WI38 (cell line): ENCODE measurements around the gene CELSR1.

Source experiments
- H3K4me3 ChIP-seq: 2 replicates; pipeline ENCODE4 v1.5.1; 2011; ENCODE audit warnings: low read depth, mild to moderate bottlenecking, control low read depth, low read length
- TF ChIP-seq, protein P1 (sequence below): IDR thresholded peaks from 2 replicates; pipeline ENCODE4 v1.5.1; 2012; ENCODE audit warnings: low read depth, mild to moderate bottlenecking, control low read depth, low read length

The CELSR1 gene

GRCh38 chr22:46547883-46548244 lies 10.4 kb upstream of the CELSR1 start:
- TF ChIP-seq, protein P1, sequence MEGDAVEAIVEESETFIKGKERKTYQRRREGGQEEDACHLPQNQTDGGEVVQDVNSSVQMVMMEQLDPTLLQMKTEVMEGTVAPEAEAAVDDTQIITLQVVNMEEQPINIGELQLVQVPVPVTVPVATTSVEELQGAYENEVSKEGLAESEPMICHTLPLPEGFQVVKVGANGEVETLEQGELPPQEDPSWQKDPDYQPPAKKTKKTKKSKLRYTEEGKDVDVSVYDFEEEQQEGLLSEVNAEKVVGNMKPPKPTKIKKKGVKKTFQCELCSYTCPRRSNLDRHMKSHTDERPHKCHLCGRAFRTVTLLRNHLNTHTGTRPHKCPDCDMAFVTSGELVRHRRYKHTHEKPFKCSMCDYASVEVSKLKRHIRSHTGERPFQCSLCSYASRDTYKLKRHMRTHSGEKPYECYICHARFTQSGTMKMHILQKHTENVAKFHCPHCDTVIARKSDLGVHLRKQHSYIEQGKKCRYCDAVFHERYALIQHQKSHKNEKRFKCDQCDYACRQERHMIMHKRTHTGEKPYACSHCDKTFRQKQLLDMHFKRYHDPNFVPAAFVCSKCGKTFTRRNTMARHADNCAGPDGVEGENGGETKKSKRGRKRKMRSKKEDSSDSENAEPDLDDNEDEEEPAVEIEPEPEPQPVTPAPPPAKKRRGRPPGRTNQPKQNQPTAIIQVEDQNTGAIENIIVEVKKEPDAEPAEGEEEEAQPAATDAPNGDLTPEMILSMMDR: no peak
- H3K4me3 ChIP-seq: no peak overlapping the region; the same call in 1 of the 2 replicates

DNA sequence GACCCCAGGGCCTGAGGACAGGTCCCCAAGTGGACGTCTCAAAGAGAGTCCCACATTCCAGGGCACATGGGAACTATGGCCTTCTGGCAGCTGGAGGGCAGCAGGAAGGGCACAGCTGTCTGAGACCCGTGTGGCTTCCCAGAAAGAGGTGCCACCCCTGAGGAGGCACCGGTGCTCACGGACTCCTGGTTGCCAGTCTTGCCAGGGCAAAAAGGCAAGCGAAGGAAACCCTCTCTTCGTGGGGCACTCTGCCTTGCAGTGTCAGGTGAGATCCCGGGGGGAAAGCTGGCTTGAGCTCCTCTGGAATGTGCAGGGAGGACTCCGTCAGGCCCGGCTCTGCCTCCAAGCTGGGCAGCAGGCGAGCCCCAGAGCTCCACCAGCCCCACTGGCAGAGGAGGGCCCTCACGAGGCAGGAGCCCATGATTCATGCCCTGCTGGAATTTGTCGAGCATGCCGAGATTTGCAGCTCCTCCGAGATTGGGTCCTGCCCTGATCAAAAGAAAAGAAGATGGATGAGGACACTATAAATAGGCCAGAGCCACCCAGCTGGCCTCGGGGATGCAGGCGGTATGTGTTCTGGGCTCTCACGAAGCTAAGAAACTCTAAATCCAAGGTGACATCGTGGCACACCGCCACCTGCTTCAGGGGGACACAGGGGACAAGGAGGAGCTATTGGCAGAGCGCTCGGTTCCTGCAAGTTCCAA lies 9.9 kb upstream of the CELSR1 start:
- H3K4me3 ChIP-seq: no peak overlapping the region; the same call in 1 of the 2 replicates
- TF ChIP-seq, protein P1: no peak

GRCh38 chr22:46546466-46547178 lies 9.2 kb upstream of the CELSR1 start:
- H3K4me3 ChIP-seq: no peak overlapping the region
- TF ChIP-seq, protein P1: no peak

DNA sequence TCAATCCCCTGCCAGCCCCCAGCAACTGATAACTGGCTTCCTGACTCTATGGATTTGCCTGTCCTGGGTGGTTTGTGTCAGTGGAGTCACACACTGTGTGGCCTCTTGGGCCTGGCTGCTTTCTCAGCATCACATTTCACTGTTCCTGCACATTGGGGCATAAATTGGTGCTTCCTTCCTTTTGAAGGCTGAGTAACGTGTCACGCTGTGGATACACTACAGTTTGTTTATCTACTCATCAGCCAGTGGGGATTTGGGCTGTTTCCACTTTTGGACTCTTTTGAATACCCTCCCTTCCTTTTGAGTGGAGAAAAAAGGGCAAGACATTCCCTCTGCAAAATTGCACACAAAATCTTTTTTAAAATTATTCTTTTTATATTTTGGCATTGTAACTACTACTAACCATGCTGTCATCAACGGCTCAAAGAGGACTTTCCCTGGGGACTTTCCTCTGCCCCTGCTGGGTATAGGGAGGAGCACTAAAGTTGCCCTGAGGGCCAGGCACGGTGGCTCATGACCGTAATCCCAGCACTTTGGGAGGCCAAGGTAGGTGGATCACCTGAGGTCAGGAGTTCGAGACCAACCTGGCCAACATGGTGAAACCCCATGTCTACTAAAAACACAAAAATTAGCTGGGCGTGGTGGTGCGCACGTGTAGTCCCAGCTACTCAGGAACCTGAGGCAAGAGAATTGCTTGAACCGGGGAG lies 7.8 kb upstream of the CELSR1 start:
- TF ChIP-seq, protein P1: no peak
- no peak overlapping the region for H3K4me3 ChIP-seq

DNA sequence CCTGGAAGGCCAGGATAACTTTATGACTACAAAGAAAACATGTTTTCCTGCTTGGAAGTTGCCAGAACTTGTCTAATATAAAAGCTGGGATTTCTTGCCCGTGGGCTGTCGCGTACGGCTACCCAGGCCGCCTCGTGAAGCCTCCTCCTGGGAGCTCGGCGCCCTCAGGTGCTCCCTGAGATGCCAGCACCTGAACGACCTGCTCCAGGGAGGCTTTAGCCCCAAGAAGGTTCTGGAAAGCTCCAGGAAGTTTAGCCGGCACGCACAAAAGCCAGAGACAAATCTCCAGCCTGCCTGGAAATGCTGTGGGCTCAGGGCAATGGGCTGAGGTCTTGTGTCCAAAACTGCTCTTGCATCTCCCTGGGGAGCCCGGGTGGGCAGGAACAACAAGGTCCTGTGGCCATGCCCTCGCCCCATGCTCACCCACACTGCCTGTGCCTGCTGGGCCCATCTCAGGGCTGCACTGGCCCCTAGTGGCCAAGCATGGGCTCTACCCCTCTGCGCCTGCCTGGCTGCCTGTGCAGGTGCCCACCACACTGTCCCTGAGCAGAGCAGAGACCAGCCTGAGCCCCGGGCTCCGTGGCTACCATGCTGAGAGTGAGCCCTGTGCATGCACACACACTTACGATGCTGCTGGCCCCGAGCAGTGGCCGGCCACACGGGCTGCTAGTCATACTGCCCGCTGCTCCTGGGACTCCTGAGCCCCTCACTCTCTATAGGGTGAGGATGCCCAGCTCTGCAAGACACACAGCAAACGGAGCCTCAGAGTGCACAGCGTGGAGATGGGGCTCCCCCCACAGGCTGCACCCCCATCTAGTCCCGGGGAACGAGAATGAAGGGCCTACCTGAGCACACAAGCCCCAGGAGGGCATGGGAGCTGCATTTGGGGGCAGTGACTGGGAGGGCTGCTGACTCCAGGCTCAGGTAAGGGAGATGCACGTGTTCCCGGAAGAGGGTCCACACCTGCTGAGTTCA lies 4.9 kb upstream of the CELSR1 start:
- TF ChIP-seq, protein P1: peak; percentile 98

DNA sequence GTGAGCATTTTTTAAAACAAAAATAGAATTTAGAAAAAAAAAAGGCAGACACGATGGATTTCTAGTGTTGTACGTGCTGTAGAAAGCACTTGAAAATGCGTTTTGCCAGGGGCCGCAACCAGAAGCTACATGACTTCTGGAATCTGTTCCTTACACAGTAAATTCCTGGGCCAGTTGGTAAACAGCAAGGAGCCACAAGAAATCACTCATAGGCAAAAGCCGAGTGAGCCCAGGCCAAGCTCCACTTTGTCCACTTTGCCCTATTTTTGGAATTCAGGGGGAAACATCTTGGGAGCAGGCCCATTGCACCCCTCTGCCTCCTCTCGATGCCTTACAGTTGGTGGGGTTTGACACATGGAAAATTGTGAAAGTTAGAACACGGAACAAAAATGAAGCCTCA lies 4.1 kb upstream of the CELSR1 start:
- no peak overlapping the region for H3K4me3 ChIP-seq
- TF ChIP-seq, protein P1: no peak

More for the DNA sequence above, 4.9 kb upstream of the CELSR1 start:
- H3K4me3 ChIP-seq: no peak overlapping the region
